Hematopoietic multipotent progenitor cell treated with erythropoietin and hydrocortisone succinate and interleukin-3 and kit ligand, for 4 days (in vitro differentiated cells): ENCODE data around the gene DAB2.
"Not testable (repeated sequence)": the region's sequence is repeated elsewhere in the genome, so short reads cannot be mapped to it uniquely, and the experiment has no call there.

Source experiments
- DNase-seq: peaks from one replicate; pipeline ENCODE4 v3.0.0-alpha.2; 2015

Gene DAB2

GRCh38 chr5:39376293-39376714, 48.5 kb downstream of the DAB2 start:
- DNase-seq: peak; percentile 84

DNA sequence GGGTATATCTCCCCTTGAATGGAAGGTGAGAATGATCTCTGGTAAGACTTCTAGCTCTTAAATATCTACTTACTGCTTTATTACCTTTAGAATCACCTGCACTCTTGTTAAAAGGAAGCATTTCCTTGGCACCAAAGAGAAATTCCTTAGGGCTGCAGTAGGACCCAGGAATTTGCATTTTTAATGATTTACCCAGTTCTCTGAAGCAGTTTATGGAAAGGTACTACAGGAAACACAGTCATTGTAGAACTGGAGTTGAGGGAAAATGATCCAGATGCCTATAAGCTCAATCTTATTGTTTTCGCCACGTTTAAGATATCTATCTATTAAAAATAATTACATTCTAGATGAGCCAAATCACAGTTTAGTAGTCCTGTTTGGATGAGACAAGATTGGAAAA, 51.0 kb downstream of the DAB2 start:
- DNase-seq: no peak

DNA sequence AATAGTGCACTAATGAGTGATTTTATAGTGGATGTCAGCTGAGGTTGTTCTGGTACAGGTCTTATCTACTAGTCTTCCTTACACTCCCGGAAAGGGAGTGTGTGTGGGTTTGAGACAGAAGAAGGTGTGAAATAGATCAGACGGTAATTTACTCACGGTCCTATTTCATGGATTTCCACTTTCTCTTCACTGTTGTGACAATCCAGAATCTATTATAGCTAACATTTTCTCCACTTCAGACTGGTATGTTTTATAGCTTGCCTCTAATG, 53.5 kb downstream of the DAB2 start:
- DNase-seq: peak; percentile 28

DNA sequence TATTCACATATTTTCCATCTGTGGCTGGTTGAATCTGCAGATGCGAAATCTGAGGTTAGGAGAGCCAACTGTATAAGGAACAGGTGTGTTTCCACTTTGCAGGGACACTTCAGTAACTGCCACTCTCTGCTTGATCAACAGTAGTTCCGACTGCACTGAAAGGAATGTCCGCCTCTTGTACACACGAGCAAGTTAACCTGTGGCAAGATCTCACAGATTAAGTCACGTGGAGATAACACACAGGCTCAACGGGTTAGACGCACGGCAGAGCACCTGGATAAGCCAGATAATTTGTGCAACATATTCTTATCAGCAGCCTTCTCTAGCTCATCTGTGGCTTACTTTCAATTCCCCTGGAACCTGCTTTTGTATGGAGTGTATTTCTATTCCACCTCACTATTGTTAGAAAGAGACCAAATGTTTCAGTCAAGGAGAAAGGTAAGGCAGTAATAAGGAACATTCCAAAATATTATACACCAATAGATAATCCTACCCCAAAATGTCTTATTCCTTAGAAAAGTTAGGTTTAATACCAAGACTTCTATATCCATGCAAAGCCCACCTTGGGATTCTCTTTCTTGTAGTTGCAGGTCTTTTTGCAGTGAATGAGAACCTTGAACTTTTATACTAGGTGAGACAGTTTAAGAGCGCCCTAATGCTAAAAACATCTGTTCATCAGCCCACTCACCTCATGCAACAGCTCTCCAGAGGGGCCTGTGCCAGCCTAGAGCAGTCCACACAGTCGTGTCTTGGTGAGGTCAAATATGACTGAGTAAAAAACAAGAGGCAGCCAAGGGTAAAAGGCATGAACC, 54.0 kb downstream of the DAB2 start:
- peak; percentile 18 for DNase-seq

GRCh38 chr5:39369123-39369815, 55.5 kb downstream of the DAB2 start:
- no peak for DNase-seq

- no peak for DNase-seq
These were observed 56.7 kb downstream of the DAB2 start for GRCh38 chr5:39368116-39368515.

DNA sequence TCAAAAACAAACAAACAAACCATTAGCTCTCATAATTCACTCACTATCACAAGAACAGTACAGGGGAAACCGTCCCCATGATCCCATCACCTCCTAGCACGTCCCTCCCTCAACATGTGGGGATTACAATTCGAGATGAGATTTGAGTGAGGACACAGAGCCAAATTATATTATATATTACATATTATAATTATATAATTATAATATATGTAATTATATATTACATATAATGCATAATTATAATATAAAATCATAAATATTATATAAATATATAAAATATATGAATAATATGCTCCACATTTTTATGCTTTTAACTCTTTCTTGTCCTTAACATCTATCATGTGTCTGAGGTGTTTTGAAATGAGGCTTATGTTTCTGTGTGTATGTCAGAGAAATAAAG, 57.1 kb downstream of the DAB2 start:
- no peak for DNase-seq

- no peak for DNase-seq
These were observed 60.4 kb downstream of the DAB2 start, which contains the start of gene C9 for GRCh38 chr5:39364367-39364766. Gene C9 (minus strand): TSS chr5:39364495. CDS start chr5:39364464, 31 bp downstream.

- DNase-seq: no peak
These were observed 61.6 kb downstream of the DAB2 start for GRCh38 chr5:39363217-39363616.

DNA sequence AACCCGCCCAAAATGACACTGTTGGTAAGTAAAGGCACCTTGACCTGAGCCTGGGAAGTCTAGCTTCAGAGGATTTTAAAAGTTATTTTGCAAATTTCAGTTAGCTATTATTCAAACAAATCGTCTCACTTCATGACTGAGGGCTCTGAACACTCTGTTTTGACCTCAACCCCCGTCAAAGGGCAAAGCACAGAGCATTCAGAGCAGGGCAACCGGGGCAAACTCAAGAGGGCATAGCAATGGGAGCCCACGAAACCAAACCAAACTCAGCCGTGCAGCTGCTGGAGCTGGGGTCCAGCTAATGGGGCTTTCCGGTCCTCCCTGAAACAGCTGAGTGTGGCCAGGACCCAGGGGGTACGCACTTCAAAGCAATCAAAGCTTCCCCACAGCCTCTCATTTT, 62.1 kb downstream of the DAB2 start:
- no peak for DNase-seq

DNA sequence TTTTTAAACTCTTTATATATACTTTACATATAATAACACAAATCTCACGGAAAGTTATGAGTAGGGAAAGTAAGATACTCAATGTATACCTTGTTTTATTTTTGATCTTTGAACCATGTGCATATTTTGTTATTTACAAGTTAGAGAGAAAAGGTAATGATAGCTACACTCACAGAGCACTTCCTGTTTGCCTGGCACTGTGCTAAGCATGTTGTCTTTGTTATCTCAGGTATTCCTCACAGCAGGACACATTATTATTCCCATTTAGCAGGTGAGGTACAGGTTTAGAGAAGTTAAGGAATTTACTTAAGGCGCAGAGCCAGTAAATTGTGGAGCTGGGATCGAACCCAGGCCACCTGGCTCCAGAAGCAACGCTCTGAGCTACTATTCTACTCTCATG, 63.5 kb downstream of the DAB2 start:
- DNase-seq: no peak

DNA sequence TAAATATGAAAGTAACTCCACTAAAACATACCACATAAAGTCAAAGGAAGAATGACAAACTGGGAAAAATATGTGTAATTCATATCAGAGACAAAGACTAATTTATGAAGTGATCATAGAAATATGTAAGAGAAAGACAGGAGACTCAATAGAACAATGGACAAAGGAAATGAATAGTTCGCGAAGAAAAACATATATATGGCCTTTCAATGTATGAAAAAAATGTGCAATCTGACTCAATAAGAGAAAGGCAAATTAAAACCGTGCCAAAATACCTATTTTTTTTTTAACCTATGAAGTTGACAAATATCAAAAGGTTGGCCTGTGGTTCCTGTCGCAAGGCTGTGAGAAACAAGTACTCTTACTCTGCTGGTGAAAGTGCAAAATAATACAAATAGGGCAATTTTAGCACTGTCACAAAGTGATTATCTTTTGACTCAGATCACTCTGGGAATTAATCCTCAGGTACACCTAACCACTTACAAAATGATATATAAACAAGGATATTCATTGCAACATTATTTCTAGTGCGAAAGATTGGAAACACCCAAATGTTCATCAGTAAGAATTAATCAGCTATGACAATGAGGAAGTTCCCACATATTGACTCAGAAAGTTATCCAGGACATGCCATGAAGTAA, 64.2 kb downstream of the DAB2 start:
- DNase-seq: no peak

DNA sequence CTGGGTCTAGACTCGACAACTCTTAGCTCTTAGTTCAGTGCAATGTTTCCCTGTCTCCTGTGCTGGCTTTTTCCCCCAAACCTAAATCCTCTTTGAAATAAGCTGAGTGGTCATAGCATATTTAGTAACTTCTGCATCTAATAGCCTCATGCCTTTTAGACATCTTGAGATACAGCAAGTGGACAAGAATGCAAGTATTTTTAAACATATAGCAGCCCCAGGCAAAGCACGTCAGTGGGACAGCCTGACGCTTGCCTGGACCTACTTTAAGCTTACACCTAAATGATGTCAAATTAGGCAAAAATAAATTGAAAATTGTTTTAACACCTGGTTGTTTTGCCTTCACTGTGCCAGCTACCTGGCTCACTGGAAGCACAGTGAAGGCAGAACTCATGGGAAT, 68.5 kb downstream of the DAB2 start:
- DNase-seq: no peak

GRCh38 chr5:39355324-39355723, 69.5 kb downstream of the DAB2 start:
- no peak for DNase-seq

DNA sequence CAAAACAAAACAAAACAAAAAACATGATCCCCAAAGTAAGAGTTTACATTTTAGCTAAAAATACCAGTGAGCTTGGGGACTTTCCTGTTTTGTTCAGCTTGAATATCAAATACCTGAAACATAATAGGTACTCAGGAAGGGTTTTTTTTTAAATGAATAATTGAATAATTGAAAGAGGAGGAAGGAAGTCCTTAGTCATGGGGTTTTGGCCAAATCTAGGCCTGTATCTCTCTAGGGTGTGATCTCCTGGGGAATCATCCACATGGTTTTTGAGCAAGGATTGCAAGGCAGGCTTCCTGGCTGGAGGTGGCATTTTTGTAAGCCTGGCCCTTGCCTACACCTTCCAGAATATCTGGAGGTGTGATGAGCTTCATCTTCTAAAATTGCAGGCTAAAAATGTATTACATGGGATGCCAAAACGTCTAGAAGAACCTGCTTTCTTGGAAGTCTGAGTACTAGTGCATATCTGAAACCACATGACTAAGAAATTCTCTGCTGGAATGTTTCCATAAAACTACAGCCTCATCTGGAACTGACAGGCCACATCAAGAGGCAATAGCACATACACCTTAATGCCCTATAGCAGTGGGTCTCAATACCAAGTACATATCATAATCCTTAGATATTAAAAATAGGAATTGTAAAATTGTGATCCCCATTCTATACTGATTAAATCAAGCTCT, 70.9 kb downstream of the DAB2 start:
- DNase-seq: no peak

GRCh38 chr5:39352951-39353350, 71.8 kb downstream of the DAB2 start:
- no peak for DNase-seq

GRCh38 chr5:39352170-39352569, 72.6 kb downstream of the DAB2 start:
- no peak for DNase-seq

DNA sequence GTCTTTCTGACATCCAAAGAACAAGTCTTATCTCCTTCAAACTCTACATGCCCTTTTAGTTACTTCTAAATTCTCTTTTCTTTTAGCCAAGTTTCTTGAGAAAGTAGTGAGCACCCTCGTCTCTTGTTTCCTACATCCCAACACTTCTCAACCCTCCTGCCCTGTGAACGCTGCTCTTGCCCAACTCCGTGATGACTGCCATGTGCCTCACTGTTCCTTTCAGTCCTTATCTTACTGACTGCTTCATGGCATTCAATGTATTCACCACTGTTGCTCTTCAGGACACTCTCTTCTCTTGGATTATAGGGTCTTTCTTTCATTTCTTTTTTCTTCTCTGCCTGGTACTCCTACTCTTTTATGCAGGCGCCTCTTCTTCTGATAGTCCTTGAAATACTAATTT, 75.3 kb downstream of the DAB2 start:
- DNase-seq: no peak

DNA sequence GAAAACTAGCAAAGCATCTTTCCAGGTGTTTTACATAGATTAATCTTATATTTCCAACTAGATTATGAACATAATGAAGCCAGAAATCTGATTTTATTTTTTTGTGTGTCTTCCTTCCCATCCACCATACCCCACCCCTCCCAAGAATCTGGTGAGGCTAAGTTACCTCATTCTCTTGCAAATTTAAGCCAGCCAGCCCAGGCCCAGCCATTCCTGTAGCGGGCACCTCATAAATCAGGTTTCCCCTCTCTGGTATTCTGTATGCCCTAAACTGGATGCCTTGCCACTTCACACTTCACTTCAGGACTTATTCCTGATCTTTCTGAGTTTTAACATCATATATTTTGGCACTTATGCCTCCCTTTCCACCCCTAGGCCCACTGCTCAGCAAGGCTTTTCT, 82.3 kb downstream of the DAB2 start:
- DNase-seq: no peak

DNA sequence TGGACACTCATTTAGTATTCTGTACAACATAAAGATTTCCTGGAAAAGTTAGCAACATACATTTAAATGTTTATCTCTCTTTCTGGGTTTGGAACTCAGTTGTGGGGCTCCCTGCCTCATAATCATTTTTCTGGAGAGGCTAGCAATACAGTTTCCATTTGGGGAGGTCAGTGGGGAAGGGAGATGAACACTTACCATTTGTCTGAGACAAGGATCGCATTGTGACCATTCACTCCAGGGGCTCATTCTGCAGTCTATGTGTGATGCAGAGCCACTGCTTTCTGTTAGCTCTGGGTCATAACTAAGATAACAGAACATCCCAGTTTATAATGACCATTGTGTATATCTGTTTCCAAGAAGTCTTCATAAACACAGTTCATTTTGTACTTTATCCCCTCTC, 82.9 kb downstream of the DAB2 start:
- DNase-seq: no peak

GRCh38 chr5:39340506-39340905, 84.3 kb downstream of the DAB2 start:
- no peak for DNase-seq

DNA sequence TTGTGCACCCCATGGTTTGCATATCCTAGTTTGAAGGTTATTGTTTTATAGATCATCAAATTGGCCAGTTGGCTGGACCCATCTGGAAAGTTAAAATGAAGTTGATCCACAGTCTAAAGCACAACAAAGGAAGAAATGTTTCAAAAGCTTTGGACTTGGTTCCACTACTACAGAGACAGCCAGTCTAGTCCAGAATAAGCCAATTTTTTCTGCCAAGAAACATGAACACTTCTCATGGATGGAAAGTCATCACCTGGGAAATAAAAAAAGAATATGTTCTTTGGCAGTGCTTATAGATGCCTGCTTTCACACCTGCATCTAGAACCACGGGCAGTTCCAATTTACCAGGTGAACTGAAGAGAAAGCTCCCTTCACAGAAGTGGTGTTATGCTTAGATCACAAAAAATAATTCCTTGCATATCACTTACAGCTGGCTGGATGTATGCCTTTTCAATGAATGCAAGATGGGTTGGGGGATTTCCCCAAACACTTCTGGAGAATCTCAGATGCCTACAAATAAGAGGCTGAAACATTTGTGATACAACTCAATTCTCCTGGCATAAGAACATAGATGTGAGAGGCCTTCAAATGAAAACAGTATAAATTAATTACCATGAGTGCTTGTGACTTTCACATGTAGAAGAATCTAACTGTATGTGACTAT, 87.4 kb downstream of the DAB2 start:
- no peak for DNase-seq

GRCh38 chr5:39334296-39334695, 90.5 kb downstream of the DAB2 start:
- not testable (repeated sequence) for DNase-seq
